Colonic mucosa (tissue), 4 donors: ENCODE data around the gene FOXK2. TPM values are rescaled to one million over a fixed set of nuclear protein-coding genes. Genes with fewer than 3 reads are reported as not detected.

Experiments used
- DNase-seq: peaks from one replicate; pipeline ENCODE4 v3.0.0-alpha.2; 2020
- H3K27ac ChIP-seq: fragments of 200-600 bp; one replicate; pipeline ENCODE4 v1.8.0; 2021
- H3K27me3 ChIP-seq: fragments of 200-600 bp; one replicate; pipeline ENCODE4 v1.8.0; 2021
- H3K36me3 ChIP-seq: fragments of 200-600 bp; one replicate; pipeline ENCODE4 v1.8.0; 2021
- H3K4me1 ChIP-seq: fragments of 200-600 bp; one replicate; pipeline ENCODE4 v1.8.0; 2021; ENCODE audit warnings: mild to moderate bottlenecking
- H3K4me3 ChIP-seq: fragments of 200-600 bp; one replicate; pipeline ENCODE4 v1.8.0; 2021
- H3K9ac ChIP-seq, 2 donors: one replicate each; pipeline ENCODE4 v1.7.0; 2013; ENCODE audit warnings: control low read depth in 2 of 2, low read depth in 2 of 2, low read length in 2 of 2
- H3K9me3 ChIP-seq: fragments of 200-600 bp; one replicate; pipeline ENCODE4 v1.8.0; 2021
- intact Hi-C: fragments of 100-400 bp; cut with DNase I; formaldehyde crosslinking; loops from one replicate; pipeline ENCODE4 v1.14.1; 2022
- total RNA-seq, 2 donors: library from RNA; stranded (reverse); fragmentation: NEBNext Ultra II Directional in 1 of 2; extraction: Animal tissue kit (Norgen Biotek cat#: 25700) in 1 of 2; gene quantifications; one replicate each; pipeline ENCODE4 v1.2.1, GENCODE V29; 2021
- TF ChIP-seq, protein P1 (sequence below): fragments of 200-600 bp; IDR thresholded peaks from one replicate; pipeline ENCODE4 v1.8.0; 2022; ENCODE audit warnings: antibody characterized with exemption, mild to moderate bottlenecking
- donor health status: healthy.
- donor health status: DM: no; HTN: no; CAD: no.
- donor health status: DM: no; HTN: no; CAD: no.

Gene FOXK2
- total RNA-seq, 2 donors from 2014 or later: 34.8 to 44.5 TPM

DNA sequence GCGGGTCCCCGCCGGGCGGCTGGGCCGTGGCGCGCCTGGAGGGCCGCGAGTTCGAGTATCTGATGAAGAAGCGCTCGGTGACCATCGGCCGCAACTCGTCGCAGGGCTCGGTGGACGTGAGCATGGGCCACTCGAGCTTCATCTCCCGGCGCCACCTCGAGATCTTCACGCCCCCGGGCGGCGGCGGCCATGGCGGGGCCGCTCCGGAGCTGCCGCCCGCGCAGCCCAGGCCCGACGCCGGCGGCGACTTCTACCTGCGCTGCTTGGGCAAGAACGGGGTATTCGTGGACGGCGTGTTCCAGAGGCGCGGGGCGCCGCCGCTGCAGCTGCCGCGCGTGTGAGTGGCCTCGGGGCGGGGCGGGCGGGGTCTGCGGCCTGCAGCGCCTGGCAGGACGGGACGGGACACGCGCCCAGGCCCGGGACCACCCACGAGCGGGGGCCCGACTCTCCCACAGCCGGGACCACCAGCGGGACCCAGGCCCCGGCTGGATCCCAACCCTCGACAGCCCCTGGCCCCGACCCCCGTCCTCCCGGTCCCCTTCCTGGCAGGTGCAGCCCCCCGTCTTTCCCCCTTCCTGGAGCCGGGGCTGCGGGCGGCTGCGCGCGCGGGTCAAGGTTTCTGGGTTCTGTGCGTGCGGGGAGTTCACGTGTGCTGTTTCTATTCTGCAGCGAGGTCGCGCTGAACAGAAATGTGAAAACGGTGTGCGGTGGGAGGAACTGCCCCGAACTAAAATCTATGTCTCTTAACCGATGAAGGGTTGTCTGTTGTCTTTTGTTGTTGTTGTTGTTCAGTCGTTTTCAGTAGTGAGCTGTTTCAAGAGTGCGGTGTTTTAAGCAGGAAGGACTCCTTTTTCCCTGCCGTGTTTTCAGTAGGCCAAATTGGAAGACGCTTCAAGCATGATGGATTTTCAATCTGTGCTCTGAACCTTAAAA is 705 bp downstream of the FOXK2 start:
- TF ChIP-seq, protein P1, sequence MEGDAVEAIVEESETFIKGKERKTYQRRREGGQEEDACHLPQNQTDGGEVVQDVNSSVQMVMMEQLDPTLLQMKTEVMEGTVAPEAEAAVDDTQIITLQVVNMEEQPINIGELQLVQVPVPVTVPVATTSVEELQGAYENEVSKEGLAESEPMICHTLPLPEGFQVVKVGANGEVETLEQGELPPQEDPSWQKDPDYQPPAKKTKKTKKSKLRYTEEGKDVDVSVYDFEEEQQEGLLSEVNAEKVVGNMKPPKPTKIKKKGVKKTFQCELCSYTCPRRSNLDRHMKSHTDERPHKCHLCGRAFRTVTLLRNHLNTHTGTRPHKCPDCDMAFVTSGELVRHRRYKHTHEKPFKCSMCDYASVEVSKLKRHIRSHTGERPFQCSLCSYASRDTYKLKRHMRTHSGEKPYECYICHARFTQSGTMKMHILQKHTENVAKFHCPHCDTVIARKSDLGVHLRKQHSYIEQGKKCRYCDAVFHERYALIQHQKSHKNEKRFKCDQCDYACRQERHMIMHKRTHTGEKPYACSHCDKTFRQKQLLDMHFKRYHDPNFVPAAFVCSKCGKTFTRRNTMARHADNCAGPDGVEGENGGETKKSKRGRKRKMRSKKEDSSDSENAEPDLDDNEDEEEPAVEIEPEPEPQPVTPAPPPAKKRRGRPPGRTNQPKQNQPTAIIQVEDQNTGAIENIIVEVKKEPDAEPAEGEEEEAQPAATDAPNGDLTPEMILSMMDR: no peak
- Histone ChIP-seq H3K27ac (peak overlapping the region; percentile 61), H3K9ac (peak overlapping the region; percentile 49 to 76), H3K4me3 (peak overlapping the region; percentile 96), H3K9me3 (no peaks in the 10 kb centered on the region), H3K27me3 (no peaks in the 10 kb centered on the region), H3K36me3 (no peaks in the 10 kb centered on the region), H3K4me1 (no peaks in the 10 kb centered on the region)
- intact Hi-C loops: no loop called here
- peak; percentile 39 for DNase-seq

DNA sequence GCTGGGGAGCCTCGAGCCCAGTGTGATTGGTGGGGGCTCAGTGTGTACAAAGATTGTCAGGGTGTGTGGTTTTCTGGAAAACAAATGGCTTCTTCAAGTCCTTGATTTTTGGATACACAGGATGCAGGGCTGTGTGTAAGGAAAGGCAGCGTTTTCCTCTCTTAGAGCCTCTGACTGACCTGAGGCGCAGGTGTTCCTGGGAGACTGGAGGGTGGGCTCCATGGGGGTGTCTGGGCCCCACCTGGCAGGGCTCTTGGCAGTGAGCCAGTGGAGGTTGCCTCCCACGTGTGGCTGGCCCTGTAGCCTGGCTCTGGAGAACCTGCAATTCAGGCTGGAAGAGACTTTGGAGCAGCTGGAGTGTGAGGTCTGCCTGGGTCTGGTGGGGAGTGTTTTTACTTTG is 5.0 kb downstream of the FOXK2 start:
- intact Hi-C loops: no loop called here
- TF ChIP-seq, protein P1: no peak
- Histone ChIP-seq H3K27ac (no peak overlapping the region), H3K4me1 (peaks cover 8% of the 10 kb centered on the region), H3K9ac (no peak overlapping the region), H3K27me3 (no peaks in the 10 kb centered on the region), H3K4me3 (no peak overlapping the region), H3K36me3 (no peaks in the 10 kb centered on the region), H3K9me3 (no peaks in the 10 kb centered on the region)
- no peak for DNase-seq

- no peak overlapping the region for H3K27ac ChIP-seq
- no peak for DNase-seq
- intact Hi-C loops: no loop called here
- TF ChIP-seq, protein P1: no peak
- no peaks in the 10 kb centered on the region for H3K9me3 ChIP-seq
- peaks cover 8% of the 10 kb centered on the region for H3K4me1 ChIP-seq
- H3K9ac ChIP-seq: no peak overlapping the region
- H3K27me3 ChIP-seq: no peaks in the 10 kb centered on the region
- no peak overlapping the region for H3K4me3 ChIP-seq
- H3K36me3 ChIP-seq: no peaks in the 10 kb centered on the region
Observed at GRCh38 chr17:82525712-82526111, 6.2 kb downstream of the FOXK2 start.

DNA sequence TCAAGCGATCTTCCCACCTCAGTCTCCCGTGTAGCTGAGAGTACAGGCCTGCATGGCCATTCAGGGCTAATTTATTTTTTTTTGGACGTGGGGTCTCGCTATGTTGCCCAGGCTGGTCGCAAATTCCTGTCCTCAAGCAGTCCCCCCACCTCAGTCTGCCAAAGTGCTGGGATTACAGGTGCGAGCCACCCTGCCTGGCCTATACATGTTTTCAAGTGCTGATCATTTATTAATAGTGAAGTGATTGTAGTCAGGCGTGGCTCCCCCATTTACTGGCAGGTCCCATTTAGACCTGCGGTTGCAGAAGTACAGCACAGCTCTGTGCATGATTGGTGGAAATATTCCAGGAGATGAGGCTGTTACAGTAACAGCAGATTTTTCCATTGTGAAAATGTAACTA is 8.4 kb downstream of the FOXK2 start:
- Histone ChIP-seq H3K27me3 (no peaks in the 10 kb centered on the region), H3K4me3 (no peak overlapping the region), H3K9me3 (no peaks in the 10 kb centered on the region), H3K36me3 (no peaks in the 10 kb centered on the region), H3K27ac (no peak overlapping the region), H3K4me1 (peaks cover 8% of the 10 kb centered on the region), H3K9ac (no peak overlapping the region)
- intact Hi-C loops: no loop called here
- no peak for DNase-seq
- TF ChIP-seq, protein P1: no peak

GRCh38 chr17:82528484-82529265 is 9.1 kb downstream of the FOXK2 start:
- peak; percentile 58 for DNase-seq
- intact Hi-C loops: no loop called here
- no peak overlapping the region for H3K27ac ChIP-seq
- H3K9ac ChIP-seq: no peak overlapping the region
- no peak overlapping the region for H3K4me3 ChIP-seq
- no peaks in the 10 kb centered on the region for H3K9me3 ChIP-seq
- H3K4me1 ChIP-seq: peaks cover 8% of the 10 kb centered on the region
- no peaks in the 10 kb centered on the region for H3K27me3 ChIP-seq
- TF ChIP-seq, protein P1: peak; percentile 33
- H3K36me3 ChIP-seq: no peaks in the 10 kb centered on the region
